Lower leg skin (tissue), 4 donors: ENCODE data around the gene EPB42. TPM values are rescaled to one million over a fixed set of nuclear protein-coding genes. Genes with fewer than 3 reads are reported as not detected.
"Not testable (repeated sequence)": the region's sequence is repeated elsewhere in the genome, so short reads cannot be mapped to it uniquely, and the experiment has no call there.

Experiments
- DNase-seq, 2 donors: peaks; one replicate each; pipeline ENCODE4 v3.0.0-alpha.2; 2019; ENCODE audit warnings: low spot score in 2 of 2
- H3K4me3 ChIP-seq: fragments of 200-600 bp; sonication (generic); 2 replicates; pipeline ENCODE4 v1.5.1; 2017; ENCODE audit warnings: mild to moderate bottlenecking, low read depth; ENCODE audit not compliant: poor library complexity, severe bottlenecking
- CTCF ChIP-seq, 3 donors: fragments of 450-650 bp; IDR thresholded peaks; one replicate each; pipeline ENCODE4 v1.5.1; 2016; ENCODE audit warnings: antibody characterized with exemption in 3 of 3, mild to moderate bottlenecking in 3 of 3, moderate library complexity in 2 of 3
- POLR2A ChIP-seq, 2 donors: fragments of 450-650 bp; IDR thresholded peaks; one replicate each; pipeline ENCODE4 v1.6.1; 2016 to 2017; ENCODE audit warnings: antibody characterized with exemption in 2 of 2, mild to moderate bottlenecking in 1 of 2, moderate library complexity in 1 of 2
- WGBS, 2 donors: methylation state at CpG; one replicate each; pipeline ENCODE4 v1.1.5; 2018; 5-methylcytosine and 5-hydroxymethylcytosine counted together
- intact Hi-C: fragments of 100-400 bp; cut with DNase I; formaldehyde crosslinking; loops from one replicate; pipeline ENCODE4 v1.15.0; 2023; ENCODE audit warnings: low total_unique reads
- total RNA-seq, 4 donors: library from RNA; depleted of rRNA; stranded (reverse); fragments of >200 nt; gene quantifications; one replicate each; pipeline ENCODE4 v1.1.0, GENCODE V29; 2016

EPB42 gene
- total RNA-seq, 4 donors from 2014 or later: 0.20 TPM; not detected in 3

DNA sequence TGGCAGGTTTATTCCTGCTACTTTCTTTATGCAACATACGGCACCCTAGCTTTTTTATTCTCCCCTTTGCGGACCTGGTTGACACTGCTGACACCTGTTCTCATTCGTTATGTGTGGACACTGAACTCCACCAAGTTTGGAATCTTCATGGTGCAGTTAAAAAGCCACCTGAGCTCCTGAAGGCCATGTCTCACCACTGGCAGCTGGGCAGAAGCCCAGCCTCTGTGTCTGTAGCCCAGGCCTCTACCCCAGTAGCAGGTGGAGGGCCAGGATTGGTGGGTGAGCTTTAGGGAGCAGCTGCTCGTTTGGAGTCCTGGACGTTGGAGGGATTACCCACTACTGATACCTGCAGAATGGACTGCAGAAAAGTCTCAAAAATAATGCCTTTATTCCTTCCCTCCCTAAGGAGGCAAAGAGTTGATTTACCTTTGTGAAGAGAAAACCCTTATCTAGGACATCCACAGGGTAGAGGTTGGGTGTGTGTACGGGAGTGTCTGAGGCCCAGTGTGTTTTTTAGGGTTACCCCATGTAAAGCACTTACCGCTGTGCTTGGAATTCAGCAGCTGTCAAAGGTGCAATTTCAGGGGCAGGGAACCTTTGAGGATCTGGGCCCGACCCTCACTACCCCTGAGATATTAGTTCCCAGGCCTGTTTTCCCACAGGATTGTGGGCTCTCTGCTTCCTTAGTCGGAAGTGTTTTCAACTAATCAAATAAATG is 36.3 kb downstream of the EPB42 start:
- intact Hi-C loops: no loop called here
- TF ChIP-seq POLR2A (IDR thresholded peaks at IDR 0.05) (no peak), CTCF (IDR thresholded peaks at IDR 0.05) (no peak)
- no peak for DNase-seq
- 72 to 74% methylated on average over 9 of the region's 9 CpGs for WGBS, 2 donors
- no peak overlapping the region for H3K4me3 ChIP-seq

GRCh38 chr15:43183270-43183669 is 37.5 kb downstream of the EPB42 start:
- no peak for DNase-seq
- intact Hi-C loops: no loop called here
- no peak for TF ChIP-seq CTCF (IDR thresholded peaks at IDR 0.05)
- TF ChIP-seq POLR2A (IDR thresholded peaks at IDR 0.05): no peak
- WGBS, 2 donors: 83 to 85% methylated on average over 3 of the region's 3 CpGs
- no peak overlapping the region for H3K4me3 ChIP-seq

- WGBS, 2 donors: 91 to 96% methylated on average over 2 of the region's 2 CpGs
- DNase-seq, intact Hi-C loops, H3K4me3 ChIP-seq: not testable (repeated sequence)
Measured at GRCh38 chr15:43177147-43177546, 43.7 kb downstream of the EPB42 start.

- H3K4me3 ChIP-seq, intact Hi-C loops, DNase-seq: not testable (repeated sequence)
- WGBS, 2 donors: 94 to 97% methylated on average over 24 of the region's 25 CpGs
Measured at GRCh38 chr15:43175656-43176309, 45.0 kb downstream of the EPB42 start.

DNA sequence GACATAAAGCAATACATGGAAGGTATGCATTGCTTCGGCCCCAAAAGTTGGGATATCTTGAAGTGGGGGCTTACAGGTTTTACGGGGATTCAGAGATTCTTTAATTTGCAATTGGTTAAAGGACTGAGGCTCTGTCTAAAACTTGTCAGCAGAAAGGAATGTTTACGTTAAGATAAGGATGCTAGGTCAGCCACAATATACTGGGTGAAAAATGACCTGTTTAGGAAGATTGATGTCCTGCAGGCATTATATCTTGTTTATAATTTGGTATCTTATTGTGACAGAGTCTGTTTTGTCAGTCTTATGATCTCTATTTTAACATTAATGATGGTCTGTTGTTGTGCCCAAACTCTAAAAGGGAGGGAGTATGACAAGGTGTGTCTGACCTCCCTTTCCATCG is 50.9 kb downstream of the EPB42 start:
- H3K4me3 ChIP-seq: no peak overlapping the region
- intact Hi-C loops: no loop called here
- no peak for DNase-seq
- WGBS, 2 donors: 95 to 97% methylated on average over 4 of the region's 4 CpGs
- TF ChIP-seq CTCF (IDR thresholded peaks at IDR 0.05): no peak
- TF ChIP-seq POLR2A (IDR thresholded peaks at IDR 0.05): no peak

GRCh38 chr15:43168192-43169107 is 52.4 kb downstream of the EPB42 start:
- H3K4me3 ChIP-seq: no peak overlapping the region
- WGBS, 2 donors: 50 to 64% methylated on average over 2 of the region's 2 CpGs
- no peak for TF ChIP-seq CTCF (IDR thresholded peaks at IDR 0.05)
- TF ChIP-seq POLR2A (IDR thresholded peaks at IDR 0.05): no peak
- no peak for DNase-seq
- intact Hi-C loops: no loop called here

- H3K4me3 ChIP-seq, DNase-seq, intact Hi-C loops: not testable (repeated sequence)
- WGBS, 2 donors: 97 to 98% methylated on average over 19 to 26 of the region's 28 CpGs
Measured at GRCh38 chr15:43167261-43167660, 53.6 kb downstream of the EPB42 start.
